Activated T-helper 2 cell treated with anti-CD3 and anti-CD28 coated beads, Interferon-gamma antibody, Interleukin-2, Interleukin-4, amounts not matched to agents 10 μg/mL and 5 μg/mL and 100 μg/mL, durations not matched to agents 14 hours and 24 hours and 36 hours (primary cell): ENCODE data around the gene PLS3. TPM values are rescaled to one million over a fixed set of nuclear protein-coding genes. Genes with fewer than 3 reads are reported as not detected.
A peak's percentile ranks its signal among the peaks of the same experiment; 100 is the strongest.
"Not testable (repeated sequence)": the region's sequence is repeated elsewhere in the genome, so short reads cannot be mapped to it uniquely, and the experiment has no call there.

ENCODE experiments used
- DNase-seq: peaks from one replicate; pipeline ENCODE4 v3.0.0; 2021; ENCODE audit warnings: low spot score
- H3K27ac Mint-ChIP-seq: one replicate; pipeline ENCODE4 v1.8.0; 2021; ENCODE audit warnings: mixed read lengths
- H3K27me3 Mint-ChIP-seq: one replicate; pipeline ENCODE4 v1.8.0; 2021; ENCODE audit warnings: low read depth, mixed read lengths
- H3K36me3 Mint-ChIP-seq: one replicate; pipeline ENCODE4 v1.8.0; 2021; ENCODE audit warnings: low read depth, mixed read lengths
- H3K4me1 Mint-ChIP-seq: one replicate; pipeline ENCODE4 v1.8.0; 2021; ENCODE audit warnings: low read depth, mixed read lengths
- H3K4me3 Mint-ChIP-seq: one replicate; pipeline ENCODE4 v1.8.0; 2021; ENCODE audit warnings: low read depth, mild to moderate bottlenecking, moderate library complexity, mixed read lengths
- H3K9me3 Mint-ChIP-seq: one replicate; pipeline ENCODE4 v1.8.0; 2021; ENCODE audit warnings: mixed read lengths
- intact Hi-C: fragments of 100-400 bp; cut with micrococcal nuclease; formaldehyde crosslinking; loops from one replicate; pipeline ENCODE4 v1.15.1; 2023
- total RNA-seq: library from RNA; stranded (reverse); gene quantifications from 2 replicates; pipeline ENCODE4 v1.2.3, GENCODE V29; 2022

The PLS3 gene, protein sequence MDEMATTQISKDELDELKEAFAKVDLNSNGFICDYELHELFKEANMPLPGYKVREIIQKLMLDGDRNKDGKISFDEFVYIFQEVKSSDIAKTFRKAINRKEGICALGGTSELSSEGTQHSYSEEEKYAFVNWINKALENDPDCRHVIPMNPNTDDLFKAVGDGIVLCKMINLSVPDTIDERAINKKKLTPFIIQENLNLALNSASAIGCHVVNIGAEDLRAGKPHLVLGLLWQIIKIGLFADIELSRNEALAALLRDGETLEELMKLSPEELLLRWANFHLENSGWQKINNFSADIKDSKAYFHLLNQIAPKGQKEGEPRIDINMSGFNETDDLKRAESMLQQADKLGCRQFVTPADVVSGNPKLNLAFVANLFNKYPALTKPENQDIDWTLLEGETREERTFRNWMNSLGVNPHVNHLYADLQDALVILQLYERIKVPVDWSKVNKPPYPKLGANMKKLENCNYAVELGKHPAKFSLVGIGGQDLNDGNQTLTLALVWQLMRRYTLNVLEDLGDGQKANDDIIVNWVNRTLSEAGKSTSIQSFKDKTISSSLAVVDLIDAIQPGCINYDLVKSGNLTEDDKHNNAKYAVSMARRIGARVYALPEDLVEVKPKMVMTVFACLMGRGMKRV
- total RNA-seq = 3.1 and 5.4 TPM in 2 replicates

DNA sequence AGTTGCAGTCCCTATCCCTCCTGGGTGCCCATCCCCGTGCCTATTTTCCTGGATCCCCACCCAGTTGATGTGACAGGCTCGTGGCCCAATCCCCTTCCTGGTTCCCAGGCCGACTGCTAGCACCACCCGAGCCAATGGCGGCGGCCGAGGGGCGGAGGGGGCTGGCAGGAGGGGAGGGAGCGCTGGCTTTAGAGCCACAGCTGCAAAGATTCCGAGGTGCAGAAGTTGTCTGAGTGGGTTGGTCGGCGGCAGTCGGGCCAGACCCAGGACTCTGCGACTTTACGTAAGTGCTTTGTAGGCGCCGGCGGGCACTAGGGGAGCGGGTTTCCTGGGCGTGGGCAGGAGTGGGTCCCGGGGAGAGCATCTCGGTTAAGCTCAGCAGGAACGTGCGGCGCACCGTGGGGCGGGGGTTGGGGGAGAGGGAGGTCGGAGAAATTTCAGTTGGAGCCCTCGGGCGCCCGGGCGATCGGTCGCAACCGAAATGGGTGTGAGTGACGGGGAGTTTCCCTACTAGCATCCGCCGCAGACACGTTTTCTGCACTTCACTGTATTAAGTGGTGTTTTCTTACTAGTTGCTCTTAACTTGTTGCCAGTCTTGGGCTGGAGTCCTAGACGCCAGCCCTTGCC is at the start of gene PLS3:
PLS3 (plus strand) TSS at position 197 of the 627 bp plus-strand sequence. CDS start 49,077 bp downstream, outside the sequence.
- H3K4me1 Mint-ChIP-seq = no peaks in the 10 kb centered on the region
- peak within 1 kb of the TSS; percentile 72 for H3K4me3 Mint-ChIP-seq
- no peaks in the 10 kb centered on the region for H3K36me3 Mint-ChIP-seq
- DNase-seq = peak; percentile 10
- H3K27me3 Mint-ChIP-seq = peaks cover 19% of the 10 kb centered on the region
- intact Hi-C loops = loop anchor here (2.0 kb wide), 1 partner anchor 24 kb away; no protein-coding TSS in a partner anchor
- no peak within 1 kb of the TSS for H3K27ac Mint-ChIP-seq
- no peaks in the 10 kb centered on the region for H3K9me3 Mint-ChIP-seq

DNA sequence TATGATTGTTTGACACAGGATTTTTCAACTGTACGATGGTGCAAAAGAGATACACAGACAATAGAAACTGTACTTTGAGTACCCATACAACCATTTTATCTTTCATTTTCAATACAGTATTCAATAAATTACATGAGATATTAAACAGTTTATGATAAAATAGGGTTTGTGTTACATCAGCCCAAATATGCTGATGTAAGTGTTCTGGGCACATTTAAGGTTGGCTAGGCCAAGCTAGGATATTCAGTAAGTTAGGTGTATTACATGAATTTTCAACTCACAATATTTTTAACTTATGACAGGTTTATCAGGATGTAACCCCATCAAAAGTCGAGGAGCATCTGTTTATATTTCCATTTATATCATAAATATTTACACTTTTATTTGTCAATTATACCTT is 42.9 kb upstream of the PLS3 start:
- Mint-ChIP-seq H3K4me1 (no peaks in the 10 kb centered on the region), H3K9me3 (no peaks in the 10 kb centered on the region), H3K27me3 (no peaks in the 10 kb centered on the region), H3K27ac (no peak overlapping the region), H3K4me3 (no peak overlapping the region), H3K36me3 (no peaks in the 10 kb centered on the region)
- intact Hi-C loops = no loop called here
- DNase-seq = no peak

DNA sequence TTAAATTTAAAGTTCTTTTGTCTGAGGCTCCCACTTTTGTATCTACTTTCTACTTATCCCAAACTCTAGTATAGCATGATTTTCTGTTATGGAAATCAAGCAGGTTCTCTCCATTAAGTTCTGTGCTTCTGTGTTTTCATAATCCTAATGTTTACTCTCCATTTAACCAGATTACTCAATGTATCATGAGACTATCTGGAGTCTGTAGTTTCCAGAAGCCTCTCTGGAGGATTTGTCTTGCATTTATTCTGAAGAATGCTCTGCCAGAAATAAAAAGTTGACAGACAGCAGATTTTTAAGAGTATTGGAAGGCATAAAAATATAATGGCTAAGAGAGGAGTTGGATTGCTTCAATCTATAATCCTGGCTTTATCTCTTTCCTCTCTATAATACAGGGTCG is 39.2 kb upstream of the PLS3 start:
- Mint-ChIP-seq H3K36me3 (no peaks in the 10 kb centered on the region), H3K4me1 (no peaks in the 10 kb centered on the region), H3K9me3 (no peaks in the 10 kb centered on the region), H3K4me3 (no peak overlapping the region), H3K27me3 (no peaks in the 10 kb centered on the region), H3K27ac (no peak overlapping the region)
- intact Hi-C loops = no loop called here
- no peak for DNase-seq

DNA sequence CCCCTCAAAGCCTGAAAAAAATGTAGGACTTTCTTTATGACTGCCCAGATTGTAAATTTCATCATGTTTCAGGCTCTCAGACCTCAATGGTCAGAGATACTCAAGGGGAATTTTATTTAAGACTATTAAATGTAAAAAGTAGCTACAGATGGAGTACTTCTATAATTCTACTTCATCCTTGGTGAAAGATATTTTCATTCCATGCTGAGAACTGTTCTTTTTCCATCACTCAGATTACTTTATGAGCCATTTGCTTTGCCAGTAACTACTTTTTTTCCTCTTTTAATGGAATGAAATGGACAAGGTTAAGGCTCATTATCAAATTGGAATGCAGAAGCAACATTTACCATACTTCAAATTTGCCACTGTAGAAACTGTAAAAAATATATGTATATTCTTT is 38.0 kb upstream of the PLS3 start:
- DNase-seq = no peak
- intact Hi-C loops = no loop called here
- Mint-ChIP-seq H3K4me1 (no peaks in the 10 kb centered on the region), H3K27ac (no peak overlapping the region), H3K36me3 (no peaks in the 10 kb centered on the region), H3K4me3 (no peak overlapping the region), H3K9me3 (no peaks in the 10 kb centered on the region), H3K27me3 (no peaks in the 10 kb centered on the region)

DNA sequence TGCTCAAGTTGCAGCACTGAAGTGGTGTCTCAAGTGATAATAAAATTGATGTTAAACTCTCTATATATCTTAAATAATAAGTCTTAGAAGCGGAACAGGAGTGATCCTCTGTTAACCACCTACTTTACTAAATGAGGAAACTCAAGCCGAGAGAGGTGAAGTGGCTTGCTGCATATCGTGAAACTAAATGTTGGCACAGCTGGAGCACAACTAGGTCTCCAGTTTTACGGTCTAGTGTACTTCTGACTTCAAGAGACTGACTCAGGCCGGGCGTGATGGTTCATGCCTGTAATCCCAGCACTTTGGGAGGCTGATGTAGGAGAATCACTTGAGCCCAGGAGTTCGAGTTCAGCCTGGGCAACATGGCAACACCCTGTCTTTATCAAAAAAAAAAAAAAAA is 35.5 kb upstream of the PLS3 start:
- Mint-ChIP-seq H3K27me3 (no peaks in the 10 kb centered on the region), H3K4me3 (no peak overlapping the region), H3K4me1 (no peaks in the 10 kb centered on the region), H3K36me3 (no peaks in the 10 kb centered on the region), H3K27ac (no peak overlapping the region), H3K9me3 (no peaks in the 10 kb centered on the region)
- intact Hi-C loops = no loop called here
- DNase-seq = no peak

DNA sequence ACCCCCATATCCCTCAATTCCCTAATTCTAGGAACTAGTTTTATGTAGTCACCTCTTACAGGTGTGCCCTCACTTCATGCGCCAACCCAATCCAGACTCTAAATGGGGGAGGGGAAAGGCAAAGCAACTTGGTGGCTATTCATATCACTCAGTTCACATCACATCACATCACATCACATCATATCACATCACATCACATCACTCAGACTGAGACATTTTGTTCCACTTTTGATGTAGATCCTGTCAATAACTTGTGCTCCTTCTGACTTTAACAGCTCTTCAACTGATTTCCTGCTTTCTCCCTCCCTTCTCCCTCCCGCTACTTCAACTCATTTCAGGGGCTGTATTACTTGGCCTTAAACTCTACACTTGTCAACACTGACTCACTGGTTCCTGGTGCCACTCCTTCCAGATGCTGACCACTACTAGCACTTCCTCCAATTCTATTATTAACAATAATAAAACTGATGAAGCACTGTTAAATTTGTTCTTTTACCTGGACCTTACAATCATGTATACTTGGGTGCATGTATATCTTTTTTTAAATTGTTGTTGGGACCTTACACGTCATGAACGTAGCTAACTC is 29.1 kb upstream of the PLS3 start:
- H3K4me3 Mint-ChIP-seq = no peak overlapping the region
- no peaks in the 10 kb centered on the region for H3K27me3 Mint-ChIP-seq
- H3K9me3 Mint-ChIP-seq = no peaks in the 10 kb centered on the region
- H3K27ac Mint-ChIP-seq = no peak overlapping the region
- no peaks in the 10 kb centered on the region for H3K36me3 Mint-ChIP-seq
- no peak for DNase-seq
- H3K4me1 Mint-ChIP-seq = no peaks in the 10 kb centered on the region
- intact Hi-C loops = no loop called here

DNA sequence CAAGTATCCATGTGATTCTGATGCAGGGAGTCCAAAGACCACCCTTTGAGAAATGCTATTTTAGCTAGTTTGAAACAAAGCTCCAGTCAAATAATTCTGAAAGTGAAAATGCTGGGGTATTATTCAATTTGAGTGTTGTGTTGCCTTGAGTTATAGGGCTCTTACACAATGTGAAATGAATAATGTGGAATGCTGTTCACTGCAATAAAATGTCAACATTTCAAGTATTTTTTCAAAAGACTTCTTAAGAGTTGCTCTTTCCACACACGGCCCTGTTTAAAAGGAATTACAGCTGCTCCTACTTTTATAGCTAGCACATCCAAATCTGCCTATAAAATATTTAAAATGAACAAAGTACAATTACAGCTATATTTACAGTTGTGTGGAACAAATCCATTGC is 27.5 kb upstream of the PLS3 start:
- intact Hi-C loops = no loop called here
- Mint-ChIP-seq H3K9me3 (no peaks in the 10 kb centered on the region), H3K4me1 (no peaks in the 10 kb centered on the region), H3K27ac (no peak overlapping the region), H3K4me3 (no peak overlapping the region), H3K36me3 (no peaks in the 10 kb centered on the region), H3K27me3 (no peaks in the 10 kb centered on the region)
- DNase-seq = no peak

DNA sequence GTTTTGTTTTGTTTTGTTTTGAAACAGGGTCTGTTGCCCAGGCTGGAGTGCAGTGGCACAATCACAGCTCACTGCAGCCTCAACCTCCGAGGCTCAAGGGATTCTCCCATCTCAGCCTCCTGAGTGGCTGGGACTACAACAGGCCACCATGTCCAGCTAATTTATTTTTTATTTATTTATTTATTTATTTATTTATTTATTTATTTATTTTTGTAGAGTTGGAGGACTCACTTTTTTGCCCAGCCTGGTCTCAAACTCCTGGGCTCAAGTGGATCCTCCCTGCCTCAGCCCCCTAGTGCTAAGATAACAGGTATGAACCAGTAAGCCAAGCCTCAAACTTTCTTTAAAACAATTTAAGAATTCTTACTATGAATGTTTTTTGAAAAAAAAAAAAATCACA is 26.6 kb upstream of the PLS3 start:
- Mint-ChIP-seq H3K4me3 (no peak overlapping the region), H3K36me3 (no peaks in the 10 kb centered on the region), H3K4me1 (no peaks in the 10 kb centered on the region), H3K27me3 (no peaks in the 10 kb centered on the region), H3K9me3 (no peaks in the 10 kb centered on the region), H3K27ac (no peak overlapping the region)
- intact Hi-C loops = no loop called here
- no peak for DNase-seq

DNA sequence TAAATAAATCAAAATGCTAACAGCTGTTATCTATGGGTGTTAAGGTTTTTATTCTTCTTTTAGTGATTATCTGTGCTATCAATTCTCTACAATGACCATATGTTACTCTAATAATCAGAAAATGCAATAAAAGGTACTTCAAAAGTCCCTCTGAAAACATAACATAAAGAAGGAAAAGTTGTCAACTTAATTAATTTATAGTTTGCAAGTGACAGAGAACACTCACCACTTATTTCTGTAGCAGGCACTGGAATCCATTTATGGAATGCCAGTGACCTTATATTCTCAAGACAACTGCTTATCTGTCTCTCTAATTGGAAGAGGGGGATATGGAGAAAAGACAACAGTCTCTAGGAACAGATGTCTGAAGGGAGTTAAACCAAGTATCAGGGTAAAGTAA is 25.6 kb upstream of the PLS3 start:
- no peaks in the 10 kb centered on the region for H3K36me3 Mint-ChIP-seq
- intact Hi-C loops = no loop called here
- H3K9me3 Mint-ChIP-seq = no peaks in the 10 kb centered on the region
- no peak overlapping the region for H3K4me3 Mint-ChIP-seq
- H3K4me1 Mint-ChIP-seq = no peaks in the 10 kb centered on the region
- DNase-seq = no peak
- H3K27me3 Mint-ChIP-seq = no peaks in the 10 kb centered on the region
- no peak overlapping the region for H3K27ac Mint-ChIP-seq

DNA sequence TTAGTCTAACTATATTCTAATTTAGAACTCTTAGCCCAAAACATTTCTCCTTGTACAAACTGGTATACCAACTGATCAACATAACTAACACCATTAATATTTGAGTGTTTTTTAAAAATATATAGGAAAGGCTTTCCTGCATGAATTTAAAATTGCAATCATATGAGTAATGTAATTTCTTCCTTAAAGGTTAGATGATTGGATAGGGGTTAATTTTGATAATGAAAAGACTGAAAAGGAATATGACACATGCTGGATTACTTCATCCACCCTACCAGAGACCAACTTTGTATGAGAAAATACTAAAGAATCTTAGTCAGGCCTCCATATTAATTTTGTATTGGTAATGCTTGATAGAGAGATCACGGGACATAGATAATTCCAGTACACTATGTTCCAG is 25.1 kb upstream of the PLS3 start:
- no peaks in the 10 kb centered on the region for H3K27me3 Mint-ChIP-seq
- intact Hi-C loops = no loop called here
- H3K36me3 Mint-ChIP-seq = no peaks in the 10 kb centered on the region
- H3K27ac Mint-ChIP-seq = no peak overlapping the region
- no peak overlapping the region for H3K4me3 Mint-ChIP-seq
- H3K9me3 Mint-ChIP-seq = no peaks in the 10 kb centered on the region
- DNase-seq = no peak
- no peaks in the 10 kb centered on the region for H3K4me1 Mint-ChIP-seq

DNA sequence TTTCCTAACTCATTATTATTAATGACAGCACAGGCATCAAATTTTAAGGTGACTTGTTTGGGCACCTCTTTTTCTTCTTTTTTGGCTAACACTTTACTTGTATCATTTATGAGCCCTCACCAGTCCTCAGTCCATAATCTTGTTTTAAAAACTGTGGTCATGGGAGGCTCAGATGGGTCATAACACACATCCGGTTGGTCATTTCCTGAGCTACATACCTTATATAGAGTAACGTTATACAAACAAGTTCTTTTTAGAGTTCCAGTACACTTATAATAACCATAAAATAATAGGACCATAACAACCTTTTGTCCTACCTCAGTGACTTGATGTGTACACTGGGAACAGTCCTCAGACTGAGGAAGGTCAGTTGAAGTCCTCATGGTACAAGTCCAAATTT is 21.1 kb upstream of the PLS3 start:
- Mint-ChIP-seq H3K36me3 (no peaks in the 10 kb centered on the region), H3K27ac (no peak overlapping the region), H3K9me3 (no peaks in the 10 kb centered on the region), H3K4me1 (no peaks in the 10 kb centered on the region), H3K27me3 (no peaks in the 10 kb centered on the region), H3K4me3 (no peak overlapping the region)
- DNase-seq = no peak
- intact Hi-C loops = no loop called here

DNA sequence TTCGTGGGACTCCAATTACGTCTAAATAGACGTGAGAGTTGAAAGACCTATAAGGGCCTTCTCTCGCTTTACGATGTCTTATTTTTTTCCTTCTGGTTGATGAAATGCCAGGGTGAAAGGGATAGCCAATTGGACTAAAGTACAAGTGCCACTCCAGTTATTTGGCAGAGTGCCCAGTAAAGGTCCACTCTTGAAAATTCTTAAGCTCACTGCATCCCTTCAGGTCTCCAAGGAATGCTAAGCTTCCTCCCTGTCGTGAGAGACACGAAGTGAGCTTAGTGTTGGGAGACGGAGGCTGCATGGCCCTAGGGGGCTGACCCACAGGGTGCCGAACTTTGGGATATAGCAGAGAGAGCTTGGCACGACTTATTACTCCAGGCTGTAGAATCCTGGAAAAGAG is 19.9 kb upstream of the PLS3 start:
- H3K36me3 Mint-ChIP-seq, intact Hi-C loops, DNase-seq: not testable (repeated sequence)

DNA sequence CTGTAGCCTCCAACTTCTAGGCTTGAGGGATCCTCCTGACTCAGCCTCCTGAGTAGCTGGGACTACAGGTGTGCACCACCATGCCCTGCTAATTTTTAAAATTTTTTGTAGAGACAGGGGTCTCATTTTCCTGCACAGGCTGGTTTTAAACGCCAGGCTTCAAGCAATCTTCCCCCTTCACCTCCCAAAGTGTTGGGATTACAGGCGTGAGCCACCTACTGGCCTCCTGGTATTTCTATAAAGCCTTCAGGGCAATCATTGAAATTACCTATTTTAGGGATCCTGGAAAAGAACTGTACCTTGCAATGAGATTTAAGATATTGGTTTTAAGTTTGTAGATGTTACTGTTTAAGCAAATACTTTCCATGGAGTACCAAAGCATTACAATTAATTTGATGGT is 13.5 kb upstream of the PLS3 start:
- Mint-ChIP-seq H3K4me3 (no peak overlapping the region), H3K27me3 (no peaks in the 10 kb centered on the region), H3K27ac (no peak overlapping the region), H3K36me3 (no peaks in the 10 kb centered on the region), H3K4me1 (no peaks in the 10 kb centered on the region), H3K9me3 (no peaks in the 10 kb centered on the region)
- no peak for DNase-seq
- intact Hi-C loops = no loop called here

More for the DNA sequence above, 19.9 kb upstream of the PLS3 start:
- not testable (repeated sequence) for H3K27me3 Mint-ChIP-seq, H3K27ac Mint-ChIP-seq, H3K9me3 Mint-ChIP-seq, H3K4me3 Mint-ChIP-seq, H3K4me1 Mint-ChIP-seq
